RKO (cell line): ENCODE results near the gene TEX9.
A peak's percentile ranks its signal among the peaks of the same experiment; 100 is the strongest.
"Not testable (repeated sequence)": the region's sequence is repeated elsewhere in the genome, so short reads cannot be mapped to it uniquely, and the experiment has no call there.

ENCODE experiments used
- DNase-seq: peaks from one replicate; pipeline ENCODE4 v3.0.0-alpha.2; 2016; ENCODE audit warnings: low spot score

The TEX9 gene

DNA sequence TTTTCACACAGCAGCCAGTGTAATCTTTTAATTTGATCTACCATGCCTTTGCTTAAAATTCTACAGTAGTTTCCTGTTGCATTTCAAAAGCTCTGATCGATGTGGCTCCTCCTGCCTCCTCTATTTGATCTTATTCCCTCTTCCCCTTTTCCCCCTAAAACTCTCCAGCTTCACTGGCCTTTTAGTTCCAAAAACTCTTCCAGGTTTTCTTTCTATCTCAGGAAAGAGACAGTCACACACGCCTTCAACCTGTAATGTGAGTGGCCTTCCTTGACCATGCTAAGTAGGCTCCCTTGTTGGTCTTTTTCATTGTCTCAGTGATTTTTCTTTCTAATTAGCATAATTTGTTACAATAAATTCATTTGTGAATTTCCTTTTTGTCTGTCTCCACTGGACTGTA lies 985 bp downstream of the TEX9 start:
- peak; percentile 52 for DNase-seq

DNA sequence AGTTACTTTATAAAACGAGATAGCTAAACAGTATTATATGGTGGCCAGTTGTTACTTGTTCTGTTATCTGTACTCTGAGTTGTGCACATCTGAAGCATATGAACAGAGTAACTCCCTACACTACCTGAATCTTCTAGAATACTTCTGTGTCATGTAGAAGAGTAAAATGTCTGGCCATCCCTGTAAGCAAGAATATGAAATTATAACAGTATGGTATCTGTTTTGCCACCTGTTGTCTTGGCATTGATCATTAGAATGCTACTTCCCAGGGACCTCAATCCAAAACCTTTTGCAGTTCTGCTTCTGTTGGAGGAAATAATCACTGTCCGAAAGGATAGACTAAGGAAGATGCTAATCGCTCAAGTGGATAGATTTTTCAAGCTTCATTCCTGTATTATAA lies 1.9 kb downstream of the TEX9 start:
- no peak for DNase-seq

DNA sequence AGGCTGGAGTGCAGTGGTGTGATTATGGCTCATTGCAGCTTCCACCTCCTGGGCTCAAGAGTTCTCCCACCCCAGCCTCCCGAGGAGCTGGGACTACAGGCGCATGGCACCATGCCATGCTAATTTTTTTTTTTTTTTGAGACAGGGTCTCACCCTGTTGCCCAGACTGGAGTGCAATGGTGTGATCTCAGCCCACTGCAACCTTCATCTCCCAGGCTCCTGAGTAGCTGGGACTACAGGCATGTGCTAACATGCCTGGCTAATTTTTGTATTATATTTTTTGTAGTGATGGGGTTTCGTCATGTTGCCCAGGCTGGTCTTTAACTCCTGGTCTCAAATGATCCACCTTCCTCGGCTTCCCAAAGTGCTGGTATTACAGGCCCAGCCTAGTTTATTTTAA lies 4.0 kb downstream of the TEX9 start:
- DNase-seq: no peak

DNA sequence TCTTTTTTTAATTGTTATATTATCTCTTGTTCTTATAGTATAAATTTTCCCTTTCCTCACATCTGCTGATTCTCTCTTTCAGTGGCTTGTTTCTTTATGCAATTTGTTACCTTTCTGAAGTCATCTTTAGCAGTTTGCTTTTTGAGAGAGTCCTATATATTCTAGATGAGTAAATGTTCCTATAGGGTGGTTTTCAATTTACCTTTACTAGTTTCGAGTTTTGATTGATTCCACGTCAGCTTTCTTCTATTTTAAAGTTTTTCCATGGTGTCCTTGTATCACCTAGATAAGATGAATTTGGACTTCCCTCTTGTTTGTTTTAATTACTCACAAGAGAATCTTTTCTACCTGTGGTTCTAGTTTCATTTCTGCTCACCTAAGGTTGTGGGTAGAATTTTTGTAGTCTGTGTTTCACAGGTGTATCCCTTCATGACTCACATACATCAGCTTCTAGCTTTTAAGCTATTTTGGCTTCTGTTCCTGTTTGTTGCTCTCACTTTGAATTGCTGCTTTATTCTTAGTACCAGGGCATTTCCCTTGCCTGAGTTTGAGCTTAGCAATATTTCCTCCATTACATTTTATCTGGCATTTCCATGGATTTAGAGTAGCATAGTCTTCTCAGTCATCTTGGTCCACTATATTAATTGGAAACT lies 6.4 kb downstream of the TEX9 start:
- DNase-seq: no peak

DNA sequence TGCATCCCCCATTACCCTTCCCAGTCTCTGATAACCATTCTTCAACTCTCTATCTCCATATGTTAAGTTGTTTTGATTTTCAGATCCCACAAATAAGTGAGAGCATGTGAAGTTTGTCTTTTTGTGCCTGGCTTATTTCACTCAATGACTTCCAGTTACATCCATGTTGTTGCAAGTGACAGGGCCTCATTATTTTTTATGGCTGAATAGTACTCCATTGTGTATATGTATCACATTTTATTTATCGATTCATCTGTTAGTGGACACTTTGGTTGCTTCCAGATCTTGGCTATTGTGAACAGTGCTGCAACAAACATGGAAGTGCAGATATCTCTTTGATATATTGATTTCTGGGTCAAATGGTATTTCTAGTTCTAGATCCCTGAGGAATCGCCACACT lies 9.5 kb downstream of the TEX9 start:
- not testable (repeated sequence) for DNase-seq

DNA sequence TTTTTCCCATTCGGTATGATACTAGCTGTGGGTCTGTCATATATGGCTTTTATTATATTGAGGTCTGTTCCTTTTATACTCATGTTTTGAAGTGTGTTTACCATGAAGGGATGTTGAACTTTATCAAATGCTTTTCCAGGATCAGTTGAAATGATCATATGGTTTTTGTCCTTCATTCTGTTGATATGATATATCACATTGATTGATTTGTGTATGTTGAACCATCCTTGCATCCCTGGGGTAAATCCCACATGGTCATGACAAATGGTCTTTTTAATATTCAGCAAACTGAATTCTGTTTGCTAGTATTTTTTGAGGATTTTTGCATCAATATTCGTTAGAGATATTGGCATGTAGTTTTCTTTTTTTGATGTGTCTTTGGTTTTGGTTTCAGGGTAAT lies 12.6 kb downstream of the TEX9 start:
- DNase-seq: not testable (repeated sequence)

DNA sequence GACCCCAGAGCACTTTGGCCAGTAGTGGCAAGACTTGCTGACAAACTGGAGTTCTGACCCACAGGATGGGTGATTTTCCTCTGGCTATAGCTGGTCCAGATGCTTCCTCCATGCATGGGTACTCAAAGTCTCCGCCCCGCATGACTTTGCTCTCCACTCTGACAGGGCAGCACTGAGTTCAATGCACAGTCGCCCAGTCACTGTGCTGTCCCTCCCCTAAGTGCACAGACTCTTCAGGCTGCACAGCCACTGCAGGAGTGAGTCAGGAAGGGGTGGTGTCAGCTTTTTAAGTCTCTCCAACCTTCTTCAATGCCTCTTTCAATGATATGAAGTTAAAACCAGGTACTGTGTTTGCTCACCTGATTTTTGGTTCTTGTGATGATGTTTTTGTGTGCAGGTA lies 17.8 kb downstream of the TEX9 start:
- peak; percentile 8 for DNase-seq

DNA sequence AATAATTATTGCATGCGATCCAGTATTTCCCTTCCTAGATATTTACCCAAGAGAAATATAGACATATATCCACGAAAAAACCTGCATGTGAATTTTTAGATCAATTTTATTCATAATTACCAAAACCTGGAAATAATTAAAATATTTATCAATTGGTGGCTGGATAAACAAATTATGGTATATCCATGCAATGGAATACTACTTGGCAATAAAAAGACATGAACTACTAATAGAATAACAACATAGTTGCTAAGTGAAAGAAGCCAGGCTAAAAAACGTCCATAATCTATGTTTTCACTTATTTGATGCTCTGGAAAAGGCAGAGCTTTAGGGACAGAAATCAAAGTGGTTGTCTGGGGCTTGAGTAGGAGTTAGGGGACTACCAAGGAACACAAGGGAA lies 20.7 kb downstream of the TEX9 start:
- DNase-seq: no peak

DNA sequence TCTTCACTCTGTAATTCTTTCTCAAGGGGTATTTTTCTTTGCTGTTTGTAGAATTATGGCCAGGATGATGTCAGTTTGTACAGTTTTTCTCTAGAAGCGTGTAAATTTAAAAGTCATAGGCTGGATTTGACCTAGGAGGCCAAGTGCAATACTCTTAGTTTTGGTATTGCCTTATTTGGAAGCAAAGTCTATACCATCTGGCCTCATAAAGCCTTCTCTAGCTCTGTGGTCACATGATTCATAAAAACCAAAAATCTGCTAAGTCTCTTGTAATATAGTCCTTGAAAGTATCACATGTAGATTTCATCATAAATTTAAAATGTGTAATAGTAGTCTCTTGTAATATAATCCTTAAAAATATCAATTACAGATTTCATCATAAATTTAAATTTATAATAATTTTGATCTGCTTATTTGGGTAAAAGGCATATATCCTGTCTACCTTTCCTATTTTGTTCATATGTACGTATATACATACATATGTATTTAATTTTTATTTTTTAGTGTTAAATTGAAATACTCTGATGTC lies 25.6 kb downstream of the TEX9 start:
- DNase-seq: no peak

DNA sequence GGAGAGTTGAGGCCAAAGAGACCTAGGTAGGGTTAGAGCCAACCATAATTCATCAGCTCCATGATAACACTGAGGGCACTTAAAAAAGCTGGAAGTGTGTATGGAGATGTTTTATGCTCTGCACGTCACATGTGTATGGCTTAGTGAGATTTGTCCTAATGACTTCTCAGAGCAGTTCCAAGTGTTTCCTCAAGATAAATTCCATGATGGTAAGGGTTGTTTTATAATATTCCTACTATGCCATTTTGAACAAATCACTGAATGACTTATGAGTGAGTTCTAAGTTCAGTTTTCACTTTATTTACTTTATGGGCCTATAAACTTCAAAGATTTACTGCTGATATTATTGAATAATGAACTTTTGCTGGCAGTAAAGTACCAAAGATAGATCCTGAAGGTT lies 28.1 kb downstream of the TEX9 start:
- DNase-seq: no peak

DNA sequence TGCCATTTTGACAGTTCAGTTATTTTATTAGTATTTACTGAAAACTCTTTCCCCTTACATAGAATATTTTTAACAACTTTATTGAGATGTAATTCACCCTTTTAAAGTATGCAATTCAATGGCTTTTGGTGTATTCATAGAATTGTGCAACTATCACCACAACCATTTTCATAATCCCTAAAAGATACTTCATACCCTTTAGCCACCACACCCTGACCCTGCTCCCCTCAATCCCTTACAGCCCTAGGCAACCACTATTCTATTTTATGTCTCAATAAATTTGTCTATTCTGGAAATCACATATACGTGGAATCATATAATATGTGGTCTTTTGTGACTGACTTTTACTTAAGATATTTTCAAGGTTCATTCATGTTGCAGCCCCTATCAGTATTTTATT lies 29.7 kb downstream of the TEX9 start:
- no peak for DNase-seq

DNA sequence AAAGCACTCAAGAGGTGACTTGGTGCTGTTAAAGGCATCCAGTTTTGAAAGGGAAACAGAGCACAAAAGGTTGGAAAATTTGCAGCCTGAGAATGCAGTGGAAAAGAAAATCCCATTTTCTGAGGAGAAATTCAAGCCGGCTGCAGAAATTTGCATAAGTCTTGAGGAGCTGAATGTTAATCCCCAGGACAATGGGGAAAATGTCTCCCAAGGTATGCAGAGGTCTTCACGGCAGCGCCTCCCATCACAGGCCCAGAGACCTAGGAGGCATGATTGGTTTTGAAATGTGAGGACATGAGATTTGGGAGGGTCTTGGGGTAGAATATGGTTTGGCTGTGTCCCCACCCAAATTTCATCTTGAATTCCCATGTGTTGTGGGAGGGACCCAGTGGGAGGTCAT lies 32.1 kb downstream of the TEX9 start:
- not testable (repeated sequence) for DNase-seq

DNA sequence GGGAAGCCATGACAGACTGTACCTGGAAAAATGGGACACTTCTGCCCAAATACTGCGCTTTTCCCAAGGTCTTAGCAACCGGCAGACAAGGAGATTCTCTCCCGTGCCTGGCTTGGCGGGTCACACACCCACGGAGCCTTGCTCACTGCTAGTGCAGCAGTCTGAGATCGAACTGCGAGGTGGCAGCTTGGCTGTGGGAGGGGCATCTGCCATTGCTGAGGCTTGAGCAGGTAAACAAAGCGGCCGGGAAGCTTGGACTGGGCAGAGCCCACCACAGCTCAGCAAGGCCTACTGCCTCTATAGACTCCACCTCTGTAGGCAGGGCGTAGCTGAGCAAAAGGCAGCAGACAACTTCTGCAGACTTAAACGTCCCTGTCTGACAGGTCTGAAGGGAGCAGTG lies 34.0 kb downstream of the TEX9 start:
- not testable (repeated sequence) for DNase-seq

DNA sequence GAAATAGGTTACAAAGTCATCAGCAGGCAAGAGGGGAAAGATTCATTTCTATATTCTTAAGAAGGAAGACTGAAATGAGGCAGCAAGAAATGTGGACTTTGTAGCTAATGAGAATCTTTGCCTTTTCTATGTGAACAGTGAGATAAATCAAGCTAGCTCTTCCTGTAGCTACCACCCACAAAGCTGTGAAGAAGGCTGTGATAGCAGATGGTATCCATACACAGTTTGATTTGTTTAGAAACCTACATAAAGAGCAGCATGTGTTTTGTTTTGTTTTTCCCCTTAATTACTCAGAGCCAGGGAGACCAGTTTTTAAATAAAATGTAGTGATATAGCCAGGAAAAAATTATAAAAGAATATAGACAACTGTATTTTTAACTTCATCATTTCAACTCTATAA lies 45.5 kb downstream of the TEX9 start:
- DNase-seq: no peak

DNA sequence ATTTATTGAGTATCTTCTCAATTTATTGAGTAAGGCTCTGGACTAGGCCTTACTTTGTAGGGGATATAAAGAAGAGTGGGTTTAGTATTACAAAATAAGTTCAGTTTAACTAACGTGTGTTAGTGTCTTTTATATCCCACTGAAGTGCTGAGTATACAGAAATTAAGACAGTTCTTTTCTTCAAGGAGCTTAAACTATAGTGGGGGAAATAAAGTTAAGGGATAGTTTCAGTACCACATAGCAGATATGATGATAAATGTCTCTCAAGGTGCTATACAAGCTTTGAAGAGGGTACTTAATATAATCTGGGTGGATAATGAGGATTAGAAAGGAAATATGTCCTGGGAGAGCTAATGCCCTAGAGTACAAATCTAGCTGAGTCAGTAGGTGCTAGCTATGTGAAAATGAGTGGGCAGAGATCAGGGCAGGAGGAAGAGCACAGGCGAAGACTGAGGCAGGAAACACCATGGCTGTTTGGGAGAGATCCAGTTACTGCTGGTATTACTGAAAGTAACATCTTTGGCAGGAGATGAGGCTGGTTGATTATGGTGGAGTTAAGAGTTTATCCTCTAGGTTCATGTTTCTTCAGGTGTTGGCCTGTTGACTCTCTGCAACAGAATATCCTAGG lies 46.0 kb downstream of the TEX9 start:
- no peak for DNase-seq

DNA sequence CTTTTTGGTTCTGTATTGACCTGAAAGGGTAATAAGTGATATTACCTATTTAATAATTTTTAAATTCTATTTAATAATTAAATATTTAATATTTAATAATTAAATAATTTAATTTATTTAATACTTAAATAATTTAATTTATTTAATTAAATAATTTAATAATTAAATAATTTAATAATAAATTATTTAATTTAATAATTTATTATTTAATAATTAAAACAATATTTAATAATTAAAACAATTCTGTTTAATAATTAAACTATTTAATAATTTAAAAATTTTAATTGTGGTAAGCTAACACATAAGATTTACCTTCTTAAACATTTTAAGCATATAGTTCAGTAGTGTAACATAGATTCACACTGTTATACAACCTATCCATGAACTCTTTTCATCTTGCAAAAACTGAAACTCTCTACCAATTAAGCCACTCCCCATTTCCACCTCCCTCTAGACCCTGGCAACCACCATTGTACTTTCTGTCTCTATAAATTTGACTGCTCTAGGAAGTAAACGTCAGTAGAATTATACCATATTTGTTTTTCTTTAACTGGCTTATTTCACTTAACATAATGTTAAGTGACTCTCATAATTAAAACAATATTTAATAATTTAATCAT lies 48.0 kb downstream of the TEX9 start:
- not testable (repeated sequence) for DNase-seq

DNA sequence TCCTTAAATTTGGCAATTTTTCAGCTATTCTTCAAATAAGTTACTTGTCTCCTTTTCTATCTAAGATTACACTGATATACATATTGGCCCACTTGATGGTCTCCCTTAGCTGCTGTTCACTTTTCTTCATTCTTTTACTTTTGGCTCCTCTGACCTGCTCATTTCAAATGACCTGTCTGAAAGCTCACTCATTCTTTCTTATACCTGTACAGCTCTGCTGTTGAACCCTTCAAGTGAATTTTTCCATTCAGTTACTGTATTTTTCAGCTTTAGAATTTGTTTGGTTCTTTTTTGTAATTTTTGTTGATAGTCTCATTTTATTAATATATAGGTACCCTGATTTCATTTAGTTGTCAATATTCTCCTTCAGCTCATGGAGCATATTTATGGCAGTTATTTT lies 60.0 kb downstream of the TEX9 start:
- DNase-seq: no peak

DNA sequence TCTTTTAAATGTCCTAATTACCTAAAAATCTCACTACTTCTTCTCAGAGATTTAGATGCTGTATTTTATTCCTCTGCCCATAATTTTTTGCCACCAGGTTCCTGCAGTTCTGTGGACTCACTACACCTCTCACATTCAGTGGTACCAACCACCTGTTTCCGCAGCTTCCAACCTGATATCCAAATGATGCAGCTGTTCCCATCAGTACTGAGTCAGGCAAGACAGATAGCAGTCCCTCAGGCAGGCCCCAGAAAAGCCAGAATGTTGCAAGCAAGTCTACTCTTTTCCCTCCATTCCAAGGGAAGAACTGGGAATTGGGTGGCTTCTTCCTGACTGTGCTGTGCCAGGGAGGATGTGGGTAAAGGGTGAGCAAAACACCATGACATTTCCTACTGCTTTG lies 60.8 kb downstream of the TEX9 start:
- DNase-seq: no peak

DNA sequence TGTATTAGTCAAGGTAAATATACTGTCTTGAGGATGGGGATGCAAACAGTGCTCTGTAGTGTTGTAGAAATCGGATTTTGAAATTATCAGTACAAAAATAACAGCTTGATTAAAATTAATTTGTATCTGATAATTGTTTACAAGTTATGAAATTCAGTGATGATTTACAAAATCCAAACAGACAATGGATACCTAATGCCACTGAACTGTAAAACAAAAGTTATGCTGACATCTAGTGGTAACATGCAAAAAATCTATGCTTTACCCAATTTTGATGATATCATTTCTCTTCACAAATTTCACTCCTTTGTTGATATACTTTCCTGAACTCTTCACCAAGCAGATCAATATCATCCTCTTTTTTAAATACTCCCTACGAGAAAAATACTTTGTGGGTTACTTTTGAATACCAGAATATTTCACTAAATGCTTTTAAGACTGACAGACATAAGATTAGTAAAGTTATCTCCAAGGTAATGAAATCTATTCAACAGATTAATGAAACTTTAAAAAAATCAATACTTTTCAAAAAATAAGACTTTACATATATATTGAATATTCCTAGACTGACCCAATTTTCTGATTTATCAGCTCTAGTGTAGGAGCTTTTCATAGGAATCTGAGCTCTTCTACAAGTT lies 63.7 kb downstream of the TEX9 start:
- DNase-seq: peak; percentile 75

DNA sequence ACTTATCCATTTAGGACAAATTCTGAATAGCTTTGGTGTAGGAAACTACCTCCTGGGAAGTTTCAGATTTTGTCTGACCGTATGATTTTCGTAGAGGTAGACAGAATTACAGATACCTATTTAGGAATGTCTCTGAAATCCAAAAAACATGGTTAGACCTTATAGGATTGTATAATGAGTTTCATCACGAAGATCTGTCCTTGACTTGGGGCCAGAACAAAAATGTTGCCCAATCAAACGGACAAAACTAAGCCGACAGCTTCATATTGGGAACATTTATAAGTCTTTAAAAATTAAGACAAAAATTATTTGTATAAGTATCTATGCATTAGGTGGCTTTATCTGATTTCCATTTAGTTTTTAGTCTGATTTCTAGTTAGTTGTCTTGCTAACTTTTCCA lies 67.1 kb downstream of the TEX9 start:
- no peak for DNase-seq

DNA sequence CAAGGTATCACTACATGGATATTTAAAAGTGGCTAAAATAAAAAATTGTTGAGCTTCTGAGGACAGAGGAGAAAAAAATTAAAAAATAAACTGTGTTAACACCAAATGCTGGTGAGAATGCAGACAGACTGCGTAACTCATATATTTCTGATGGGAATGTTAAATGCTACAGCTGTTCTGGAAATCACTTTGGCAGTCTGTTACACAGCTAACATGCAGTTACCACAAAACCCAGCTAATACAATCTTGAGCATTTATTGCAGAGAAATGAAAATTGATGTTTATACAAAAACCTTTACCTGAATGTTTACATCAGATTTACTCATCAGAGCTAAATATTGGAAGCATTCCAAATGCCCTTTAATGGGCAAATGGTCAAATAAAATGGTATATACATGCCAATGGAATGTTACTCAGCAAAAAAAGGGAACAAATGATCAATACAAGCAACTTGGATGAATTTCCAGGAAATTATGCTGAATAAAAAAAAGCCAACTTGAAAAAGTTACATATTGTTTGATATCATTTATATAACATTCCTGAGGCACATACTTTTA lies 75.1 kb downstream of the TEX9 start:
- no peak for DNase-seq

DNA sequence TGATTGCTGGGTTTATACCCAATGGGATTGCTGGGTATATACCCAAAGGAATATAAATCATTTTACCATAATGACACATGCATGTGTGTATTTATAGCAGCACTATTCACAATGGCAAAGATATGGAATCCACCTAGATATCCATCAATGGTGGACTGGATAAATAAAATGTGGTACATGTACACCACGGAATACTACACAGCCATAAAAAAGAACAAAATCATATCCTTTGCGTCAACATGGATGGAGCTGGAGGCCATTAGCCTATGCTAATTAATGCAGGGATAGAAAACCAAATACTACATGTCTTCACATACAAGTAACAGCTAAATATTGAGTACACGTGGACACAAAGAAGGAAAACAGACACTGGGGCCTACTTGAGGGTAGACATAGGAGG lies 77.1 kb downstream of the TEX9 start:
- DNase-seq: no peak

DNA sequence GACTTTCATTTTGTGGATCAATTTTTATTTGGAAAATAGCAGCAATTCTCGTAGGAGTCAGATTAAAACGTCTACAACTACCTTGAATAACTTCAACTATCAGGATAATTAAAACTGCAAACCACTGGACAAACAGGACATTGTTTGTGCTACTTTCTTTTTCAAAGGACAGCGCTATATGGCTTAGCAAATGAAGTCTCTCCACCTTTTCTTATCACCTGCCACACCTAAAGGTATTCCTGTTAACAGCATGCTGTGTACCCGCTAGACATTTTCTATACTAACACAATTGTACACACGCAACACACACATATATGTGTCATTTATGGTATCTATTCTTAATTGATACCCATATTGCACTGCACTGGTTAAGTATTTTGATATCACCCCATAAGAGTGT lies 80.5 kb downstream of the TEX9 start:
- DNase-seq: no peak
